HG03045 (cell line): Measurements from ENCODE around the gene MYLK.
"Not testable (repeated sequence)": the region's sequence is repeated elsewhere in the genome, so short reads cannot be mapped to it uniquely, and the experiment has no call there.

Experiments used
- ATAC-seq: cut with Tn5 transposase; IDR thresholded peaks from one replicate; pipeline ENCODE4 v1.9.1; 2021; ENCODE audit warnings: mild to moderate bottlenecking, moderate library complexity; ENCODE audit not compliant: unreplicated experiment

The MYLK gene

DNA sequence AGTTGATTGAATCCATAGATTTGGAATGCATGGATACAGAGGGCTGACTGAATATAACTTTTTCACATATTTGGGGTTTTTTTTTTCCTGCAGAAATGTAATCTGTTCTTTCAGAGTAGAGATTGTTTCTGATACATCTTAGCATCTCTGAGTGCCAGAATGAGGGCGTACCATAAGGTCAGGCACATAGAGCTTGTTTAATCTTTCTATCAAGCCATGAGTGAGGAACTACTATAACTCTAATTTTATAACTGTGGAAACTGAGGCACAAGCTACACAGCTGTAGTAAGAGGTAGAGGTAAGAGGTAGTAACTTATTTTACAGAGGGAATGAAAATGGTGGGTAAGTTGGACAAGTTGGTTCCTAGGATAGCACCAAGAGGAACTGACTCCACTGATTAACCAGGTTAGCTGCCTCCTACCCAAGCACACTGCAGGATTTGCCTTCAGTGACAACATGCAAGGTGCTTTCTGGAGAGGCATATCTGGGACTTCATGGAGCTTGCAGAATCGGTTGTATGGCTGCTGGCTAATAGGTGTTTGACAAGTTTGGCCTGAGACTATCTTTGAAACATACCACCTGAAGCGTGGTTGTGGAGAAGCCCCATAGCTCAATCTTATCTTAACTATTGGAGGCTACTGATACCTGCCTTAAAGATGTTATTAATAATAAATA is 275.7 kb downstream of the MYLK start:
- no peak for ATAC-seq

DNA sequence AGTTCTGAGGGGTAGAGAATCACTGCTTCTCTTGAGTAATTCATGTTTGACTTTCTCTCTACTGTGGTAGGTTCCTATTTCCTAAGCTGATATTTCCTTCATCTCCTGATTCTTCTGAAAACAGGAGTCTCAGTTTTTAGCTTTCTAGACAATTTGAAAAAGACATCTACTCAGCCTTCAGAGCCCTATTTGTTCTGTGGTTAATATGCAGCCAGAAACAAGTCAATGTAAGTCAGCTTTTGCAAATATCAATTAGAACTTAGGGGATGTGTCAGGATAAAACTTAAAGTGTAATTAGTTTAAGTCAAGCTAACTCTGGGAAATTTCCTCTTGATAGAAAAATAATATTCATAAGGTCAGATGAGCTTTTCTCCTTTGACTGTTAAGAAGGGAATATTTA is 277.6 kb downstream of the MYLK start:
- no peak for ATAC-seq

DNA sequence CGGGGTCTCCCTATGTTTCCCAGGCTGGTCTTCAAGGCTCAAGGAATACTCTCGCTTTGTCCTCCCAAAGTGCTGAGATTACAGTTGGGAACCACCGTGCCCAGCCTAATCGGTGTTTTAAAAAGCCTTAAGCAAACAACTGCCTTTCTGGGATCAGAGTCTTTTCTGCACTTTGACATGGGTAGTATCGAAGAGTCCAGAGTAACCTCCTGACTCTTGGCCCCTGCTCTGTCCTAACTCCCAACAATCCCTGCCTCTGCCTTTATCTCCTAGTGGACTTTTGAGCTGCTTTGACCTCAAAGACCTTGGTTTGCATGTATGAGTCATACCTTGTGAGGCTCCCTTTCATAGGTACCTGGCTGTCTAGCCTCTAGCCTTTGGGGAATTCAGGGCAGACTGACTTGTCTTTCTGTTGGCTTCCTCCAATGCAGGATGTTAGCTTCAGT is 278.3 kb downstream of the MYLK start:
- peak; percentile 65 for ATAC-seq

DNA sequence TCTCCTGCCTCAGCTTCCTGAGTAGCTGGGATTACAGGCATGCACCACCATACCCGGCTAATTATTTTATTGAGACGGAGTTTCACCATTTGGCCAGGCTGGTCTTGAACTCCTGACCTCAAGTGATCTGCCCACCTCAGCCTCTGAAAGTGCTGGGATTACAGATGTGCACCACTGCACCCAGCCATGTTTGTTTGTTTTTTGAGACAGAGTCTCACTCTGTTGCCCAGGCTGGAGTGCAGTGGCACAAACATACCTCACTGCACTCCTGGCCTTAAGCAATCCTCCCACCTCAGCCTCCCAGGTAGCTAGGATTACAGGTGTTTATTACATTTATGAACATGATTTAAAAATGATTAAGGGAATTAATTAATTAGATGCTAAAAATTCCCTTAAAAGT is 281.0 kb downstream of the MYLK start:
- not testable (repeated sequence) for ATAC-seq

DNA sequence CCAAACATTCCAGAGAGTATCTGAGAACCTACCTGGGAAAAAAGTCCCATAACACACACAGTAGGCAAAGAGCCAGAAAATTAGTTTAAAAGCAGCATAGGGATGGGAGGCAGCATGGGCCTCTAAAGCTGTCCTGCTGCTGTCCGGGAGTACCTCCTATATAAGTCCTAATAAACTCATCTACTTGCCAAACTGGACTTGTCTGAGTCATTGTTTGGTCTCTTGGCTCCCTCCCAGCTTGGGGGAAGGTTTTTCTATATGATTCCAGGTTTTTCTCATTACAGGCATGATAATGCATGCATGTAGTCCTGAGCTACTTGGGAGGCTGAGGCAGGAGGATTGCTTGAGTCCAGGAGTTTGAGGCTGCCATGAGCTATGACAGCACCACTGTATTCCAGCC is 281.8 kb downstream of the MYLK start:
- no peak for ATAC-seq

DNA sequence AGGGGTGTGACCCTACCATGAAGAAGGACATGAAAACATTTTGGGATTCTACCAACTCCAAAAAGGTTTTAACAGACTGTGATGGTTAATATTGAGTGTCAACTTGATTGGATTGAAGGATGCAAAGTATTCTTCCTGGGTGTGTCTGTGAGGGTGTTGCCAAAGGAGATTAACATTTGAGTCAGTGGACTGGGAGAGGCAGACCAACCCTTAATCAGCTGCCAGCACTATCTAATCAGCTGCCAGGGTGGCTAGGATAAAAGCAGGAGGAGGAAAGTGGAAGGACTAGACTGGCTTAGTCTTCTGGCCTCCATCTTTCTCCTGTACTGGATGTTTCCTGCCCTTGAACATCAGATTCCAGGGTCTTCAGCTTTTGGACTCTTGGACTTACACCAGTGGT is 283.3 kb downstream of the MYLK start:
- not testable (repeated sequence) for ATAC-seq

DNA sequence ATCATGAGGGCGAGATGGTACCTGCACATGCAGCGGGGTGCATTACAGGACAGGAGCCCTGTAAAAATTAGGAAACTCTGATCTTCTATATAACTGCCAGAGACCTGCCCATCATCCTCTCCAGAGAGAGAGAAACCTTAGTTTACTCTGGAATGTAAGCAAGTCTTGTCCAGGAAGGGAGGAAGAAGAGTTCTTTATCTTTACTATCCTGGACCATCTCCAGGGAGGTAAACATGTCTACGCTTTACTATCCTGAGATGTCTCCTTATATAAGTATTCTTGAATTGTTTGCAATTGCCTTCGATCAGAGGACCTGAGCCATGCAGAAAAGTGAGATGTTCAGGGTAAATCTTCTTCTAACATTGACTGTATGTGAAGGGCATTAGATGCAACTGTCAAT is 286.6 kb downstream of the MYLK start:
- no peak for ATAC-seq

DNA sequence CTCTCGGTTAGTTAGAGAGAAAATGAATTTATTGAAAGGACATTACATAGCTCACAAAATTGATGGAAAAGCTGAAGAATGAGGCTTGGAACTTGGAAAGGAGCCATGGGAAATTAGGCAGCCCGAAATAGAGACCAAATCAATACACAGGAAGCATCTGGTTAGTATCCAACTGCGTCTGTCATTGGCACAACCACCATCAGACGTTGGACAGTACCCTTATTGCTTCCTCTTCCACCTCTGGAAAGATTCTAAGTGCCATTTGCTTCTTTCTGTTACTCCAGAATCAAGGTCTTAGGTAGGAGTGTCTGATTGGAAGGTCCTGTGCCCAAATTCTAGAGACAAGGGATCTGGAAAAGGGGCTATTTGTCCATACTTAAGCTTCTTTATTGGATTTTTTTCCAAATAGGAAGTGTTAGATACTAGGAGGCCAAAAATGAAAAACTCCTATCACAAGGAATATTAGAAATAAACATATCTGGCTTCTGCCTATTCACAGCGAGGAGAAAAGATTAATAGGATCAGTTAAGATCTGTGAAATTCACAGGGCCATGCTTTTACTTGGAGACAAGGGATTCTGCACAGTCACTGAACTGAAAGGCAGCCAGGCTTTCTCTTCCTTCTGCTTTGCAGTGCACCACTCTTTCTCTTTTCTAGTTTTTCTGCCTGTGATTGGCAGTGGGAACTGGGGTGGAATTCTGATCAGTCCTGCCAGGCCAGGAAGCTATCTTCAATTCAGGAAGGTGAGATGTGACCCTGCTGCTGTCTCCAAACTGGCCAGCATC is 288.5 kb downstream of the MYLK start:
- no peak for ATAC-seq

DNA sequence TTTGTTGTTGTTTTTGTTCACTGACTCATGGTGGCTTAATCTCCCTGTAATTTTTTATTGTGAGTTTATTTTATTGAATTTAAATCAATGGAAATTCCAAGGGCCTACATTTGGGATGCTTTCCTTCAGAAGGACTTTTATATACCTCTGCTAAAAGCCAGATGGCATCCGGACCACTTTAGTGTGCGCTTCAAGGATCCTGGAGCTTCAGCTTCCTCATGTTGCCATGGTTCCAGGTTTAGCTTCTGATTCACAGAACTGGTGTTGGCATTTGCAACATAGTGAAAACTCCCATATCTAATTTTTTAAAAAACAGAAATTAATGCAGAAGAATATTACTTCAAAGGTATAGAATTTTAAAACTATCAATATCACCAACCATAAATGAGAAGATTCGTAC is 290.8 kb downstream of the MYLK start:
- no peak for ATAC-seq

DNA sequence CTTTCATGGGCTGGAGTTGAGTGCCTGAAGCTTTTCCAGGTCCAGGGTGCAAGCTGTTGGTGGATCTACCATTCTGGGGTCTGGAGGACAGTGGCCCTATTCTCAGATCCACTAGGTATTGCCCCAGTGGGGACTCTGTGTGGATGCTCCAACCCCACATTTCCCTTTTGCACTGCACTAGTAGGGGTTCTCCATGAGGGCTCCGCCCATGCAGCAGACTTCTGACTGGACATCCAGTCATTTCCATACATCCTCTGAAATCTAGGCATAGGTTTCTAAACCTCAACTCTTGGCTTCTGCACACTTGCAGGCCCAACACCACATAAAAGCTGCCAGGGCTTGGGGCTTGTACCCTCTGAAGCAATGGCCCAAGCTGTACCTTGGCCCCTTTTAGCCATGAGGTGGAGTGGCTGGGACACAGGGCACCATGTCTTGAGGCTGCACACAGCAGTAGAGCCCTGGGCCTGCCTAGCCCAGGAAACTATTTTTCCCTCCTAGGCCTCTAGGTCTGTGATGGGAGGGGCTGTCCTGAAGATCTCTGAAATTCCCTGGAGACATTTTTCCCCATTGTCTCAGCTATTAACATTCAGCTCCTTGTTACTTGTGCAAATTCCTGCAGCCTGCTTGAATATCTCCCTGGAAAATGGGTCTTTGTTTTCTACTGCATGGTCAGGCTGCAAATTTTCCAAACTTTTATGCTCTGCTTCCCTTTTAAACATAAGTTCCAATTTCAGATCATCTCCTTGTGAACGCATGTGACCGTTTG is 293.3 kb downstream of the MYLK start:
- no peak for ATAC-seq

DNA sequence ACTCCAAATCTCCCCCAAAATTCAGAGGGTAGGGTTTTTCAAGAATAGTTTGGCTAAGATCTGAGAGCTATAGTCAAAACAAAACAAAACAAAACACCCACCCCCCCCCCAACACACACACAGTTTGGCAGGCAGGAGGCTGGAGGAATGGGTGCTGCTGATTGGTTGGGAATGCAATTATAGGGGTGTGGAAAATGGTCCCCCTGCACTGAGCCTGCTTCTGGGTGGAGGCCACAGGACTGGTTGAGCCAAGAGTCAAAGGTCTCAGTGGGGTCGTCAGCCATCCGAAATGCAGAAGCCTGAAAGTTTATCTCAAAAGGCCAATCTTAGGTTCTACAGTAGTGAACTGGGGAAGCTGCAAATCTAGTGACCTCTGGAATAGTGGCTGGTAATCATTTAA is 296.7 kb downstream of the MYLK start:
- no peak for ATAC-seq

DNA sequence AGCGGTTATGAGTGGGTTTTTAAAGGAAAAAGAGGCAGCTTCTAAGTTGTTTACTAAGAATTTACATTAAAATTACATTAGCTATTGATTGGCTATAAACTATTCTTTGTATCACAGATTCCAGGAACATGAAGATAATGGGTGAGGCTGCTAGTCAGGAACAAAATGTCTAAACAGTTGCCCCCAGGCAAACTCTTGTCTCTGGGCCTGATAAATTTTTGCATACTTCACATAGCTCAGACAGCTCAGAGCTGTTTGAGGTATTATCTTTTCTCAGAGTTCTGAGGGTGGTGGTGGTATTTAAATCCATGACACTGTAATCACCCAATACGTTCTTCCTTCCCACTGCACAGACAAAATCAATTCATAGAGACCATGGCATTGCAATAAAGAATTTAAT is 297.2 kb downstream of the MYLK start:
- ATAC-seq: no peak

DNA sequence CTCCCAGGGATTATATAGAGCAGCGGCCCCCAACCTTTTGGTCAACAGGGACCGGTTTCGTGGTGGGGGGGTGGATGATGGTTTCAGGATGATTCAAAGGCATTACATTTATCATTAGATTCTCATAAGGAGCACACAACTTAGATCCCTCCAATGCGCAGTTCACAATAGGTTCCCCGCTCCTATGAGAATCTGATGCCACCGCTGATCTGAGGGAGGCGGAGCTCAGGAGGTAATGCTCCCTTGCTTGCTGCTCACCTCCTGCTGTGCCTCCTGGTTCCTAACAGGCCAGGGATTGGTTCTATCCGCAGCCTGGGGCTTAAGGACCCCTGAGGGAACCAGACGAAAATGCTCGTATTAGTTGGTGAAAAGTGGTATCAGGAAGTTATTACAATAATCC is 298.0 kb downstream of the MYLK start:
- ATAC-seq: no peak

DNA sequence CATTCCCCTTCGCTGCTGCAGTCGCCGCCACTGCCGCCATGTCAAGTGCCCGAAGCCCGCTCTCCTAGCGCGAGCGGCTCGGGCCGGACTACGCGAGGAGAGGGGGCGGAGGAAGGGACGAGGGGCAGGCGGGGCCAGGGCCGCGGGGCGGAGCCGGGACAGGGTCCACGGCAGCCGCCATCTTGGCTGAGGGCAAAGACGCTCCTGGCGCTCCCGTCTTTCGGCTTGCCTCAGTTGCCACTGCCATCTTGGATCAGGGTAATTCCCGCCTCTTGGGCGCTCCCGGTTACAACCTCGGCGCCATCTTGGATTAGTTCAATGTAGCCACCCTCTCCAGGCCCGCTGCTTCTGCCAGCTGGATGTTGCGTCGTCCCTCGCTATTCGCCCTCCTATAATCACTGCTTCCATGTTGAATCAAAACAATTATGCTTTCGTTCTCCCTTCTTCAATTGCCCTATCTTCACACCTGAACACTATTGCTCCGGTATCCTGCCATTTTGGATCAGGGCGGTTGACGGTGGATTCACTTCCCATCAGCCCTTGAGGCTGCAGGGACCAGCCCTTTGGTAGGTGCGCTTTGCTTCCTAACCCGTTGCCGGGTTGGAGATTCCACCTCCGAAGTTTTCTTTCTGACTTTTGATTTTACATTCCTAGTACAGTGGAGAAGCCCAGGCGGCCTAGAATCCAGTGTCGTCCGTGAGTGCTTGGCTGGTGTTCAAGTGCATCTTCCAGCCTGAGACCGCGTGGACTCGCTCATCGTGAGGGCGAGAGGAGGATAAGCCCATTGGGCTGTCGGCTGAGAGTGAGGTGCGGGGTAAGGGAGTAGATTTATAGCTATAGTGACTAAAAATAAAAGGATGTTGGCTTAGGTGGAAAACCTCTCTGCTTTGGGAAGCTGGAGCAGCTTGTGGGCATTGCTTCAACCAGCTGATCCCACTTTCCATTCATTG is 298.9 kb downstream of the MYLK start, which contains the start of gene HACD2:
HACD2 (minus strand) TSS at position 66 of the 950 bp plus-strand sequence; CDS start at position 40, 26 bp downstream.
- peak; percentile 93 for ATAC-seq

DNA sequence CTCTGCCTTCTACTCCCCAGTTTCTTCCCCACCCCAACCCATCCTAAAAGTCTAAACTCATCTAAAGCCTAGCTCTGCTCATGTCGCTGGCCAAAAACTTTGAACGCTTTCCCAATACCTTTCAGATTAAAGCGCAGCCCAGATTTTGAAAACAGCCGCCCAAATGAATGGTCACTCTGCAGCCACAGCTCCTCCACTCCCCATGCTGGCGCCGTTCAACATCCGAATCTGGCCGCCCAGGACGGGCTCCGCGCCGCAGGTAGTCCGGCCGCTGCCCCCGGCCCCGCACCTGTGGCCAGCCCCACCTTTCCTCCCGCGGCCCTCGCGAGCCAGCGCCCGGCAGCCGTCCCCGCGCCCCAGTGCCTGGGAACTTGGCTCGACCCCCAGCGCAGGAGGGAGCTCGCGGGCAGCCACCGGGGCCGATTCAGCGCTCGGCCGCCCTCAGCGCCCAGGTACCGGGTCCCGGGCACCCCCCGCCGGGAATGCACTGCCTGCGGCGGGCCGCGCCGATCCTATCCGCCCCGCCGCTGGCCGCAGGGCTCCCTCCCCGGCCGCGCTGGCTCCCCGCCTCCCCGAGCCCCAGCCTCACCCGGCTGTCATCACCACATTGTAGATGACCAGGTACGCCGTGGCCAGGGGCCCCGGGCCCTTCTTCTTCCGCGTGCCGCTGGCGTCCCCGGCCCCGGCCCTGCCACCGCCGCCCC is 299.7 kb downstream of the MYLK start:
- ATAC-seq: peak; percentile 41

DNA sequence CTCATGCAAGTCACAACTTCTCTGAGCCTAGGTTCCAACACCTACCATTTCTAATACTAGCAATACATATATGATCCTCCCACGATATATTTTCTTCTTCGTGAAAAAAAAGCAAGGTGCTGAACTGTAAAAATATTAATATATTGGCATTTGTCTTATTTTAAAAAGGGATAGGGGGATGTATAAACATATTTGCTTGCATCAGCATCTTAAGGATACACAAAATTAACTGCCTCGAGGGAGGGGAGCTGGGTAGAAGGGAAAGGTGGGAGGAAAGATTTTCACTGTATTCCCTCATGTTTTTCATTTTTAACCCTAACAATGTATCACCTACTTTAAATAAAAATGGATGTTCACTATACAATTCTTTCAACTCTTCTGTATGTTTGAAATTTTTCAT is 300.6 kb downstream of the MYLK start:
- ATAC-seq: no peak

DNA sequence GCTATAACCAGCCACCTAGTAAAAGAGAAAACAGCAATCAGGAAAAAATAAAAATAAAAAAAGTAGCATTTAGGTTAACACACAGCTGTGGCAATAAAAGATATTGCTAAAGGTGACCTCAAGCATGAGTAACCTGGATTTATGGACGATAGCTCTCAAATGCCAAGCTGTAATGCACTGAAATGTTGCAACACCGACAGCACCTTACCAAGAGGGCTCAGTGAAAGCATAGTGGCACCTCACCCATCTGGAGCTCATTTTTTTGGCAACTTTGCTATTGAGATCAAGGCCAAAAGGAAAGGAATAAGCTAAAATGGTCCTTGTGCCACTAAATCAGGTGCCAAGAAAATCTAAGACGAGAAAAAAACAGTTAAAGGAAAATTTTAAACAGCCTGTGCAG is 301.8 kb downstream of the MYLK start:
- no peak for ATAC-seq

DNA sequence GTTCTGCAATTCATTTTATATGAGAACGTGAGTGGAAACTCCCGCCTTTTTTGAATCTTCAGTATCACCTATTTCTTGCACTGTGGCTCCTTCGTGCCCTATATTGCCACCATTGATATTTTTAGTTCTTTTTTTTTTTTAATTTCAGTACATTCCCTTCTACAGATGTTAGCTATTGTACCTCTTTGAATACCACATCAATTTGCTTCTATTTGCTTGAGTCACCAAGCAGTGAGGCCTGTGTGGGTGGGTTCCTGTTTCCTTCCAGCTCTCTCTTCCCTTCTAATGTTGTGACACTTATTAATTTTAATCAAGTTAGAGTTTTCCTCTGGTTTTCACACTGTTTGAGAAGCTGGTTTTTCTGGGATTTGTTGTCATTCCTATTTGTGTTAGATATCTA is 308.0 kb downstream of the MYLK start:
- no peak for ATAC-seq

DNA sequence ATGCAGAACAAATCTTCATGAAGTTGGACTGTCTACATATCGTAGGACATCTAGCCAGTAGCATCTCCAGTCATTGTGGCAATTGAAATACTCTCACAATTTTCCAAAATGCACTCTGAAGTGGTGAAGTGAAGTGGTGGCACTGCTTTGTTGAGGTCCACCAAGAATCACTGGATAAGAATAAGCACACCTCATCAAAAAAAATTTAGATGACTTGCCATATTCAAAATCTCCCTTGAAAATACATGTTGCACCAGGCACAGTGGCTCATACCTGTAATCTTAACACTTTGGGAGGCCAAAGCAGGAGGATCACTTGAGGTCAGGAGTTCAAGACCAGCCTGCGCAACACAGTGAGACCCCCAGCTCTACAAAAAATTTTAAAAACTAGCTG is 312.2 kb downstream of the MYLK start:
- ATAC-seq: no peak
